Measurements from ENCODE around the gene KRTAP10-3.
A peak's percentile ranks its signal among the peaks of the same experiment; 100 is the strongest.
"Not testable (repeated sequence)": the region's sequence is repeated elsewhere in the genome, so short reads cannot be mapped to it uniquely, and the experiment has no call there.

KRTAP10-3 gene

GRCh38 chr21:44558695-44559094 lies at the start of gene KRTAP10-3:
Gene KRTAP10-3 (minus strand): TSS chr21:44558795. CDS start chr21:44558715, 80 bp downstream.
- no peak for DNase-seq

- DNase-seq = no peak
Measured at GRCh38 chr21:44606495-44606894, 47.9 kb upstream of the KRTAP10-3 start.

GRCh38 chr21:44603911-44604310 lies 45.3 kb upstream of the KRTAP10-3 start:
- DNase-seq = no peak

GRCh38 chr21:44603109-44603875 lies 44.7 kb upstream of the KRTAP10-3 start:
- DNase-seq = no peak

- DNase-seq = no peak
Measured at GRCh38 chr21:44602463-44602850, 43.9 kb upstream of the KRTAP10-3 start.

GRCh38 chr21:44601596-44602462 lies 43.2 kb upstream of the KRTAP10-3 start:
- no peak for DNase-seq

GRCh38 chr21:44601091-44601490 lies 42.5 kb upstream of the KRTAP10-3 start:
- peak; percentile 55 for DNase-seq

- DNase-seq = not testable (repeated sequence)
Measured at GRCh38 chr21:44600118-44600978, 41.8 kb upstream of the KRTAP10-3 start, which contains the start of gene KRTAP10-7. Gene KRTAP10-7 (plus strand): TSS chr21:44600597. CDS start chr21:44600622, 25 bp downstream.

GRCh38 chr21:44599264-44600029 lies 40.9 kb upstream of the KRTAP10-3 start:
- DNase-seq = no peak

- DNase-seq = no peak
Measured at GRCh38 chr21:44598061-44598460, 39.5 kb upstream of the KRTAP10-3 start.

GRCh38 chr21:44596068-44596725 lies 37.6 kb upstream of the KRTAP10-3 start:
- DNase-seq = no peak

- DNase-seq = no peak
Measured at GRCh38 chr21:44595524-44595923, 36.9 kb upstream of the KRTAP10-3 start.

GRCh38 chr21:44594406-44594916 lies 35.9 kb upstream of the KRTAP10-3 start:
- no peak for DNase-seq

- DNase-seq = no peak
Measured at GRCh38 chr21:44593598-44594405, 35.2 kb upstream of the KRTAP10-3 start.

- DNase-seq = no peak
Measured at GRCh38 chr21:44592446-44593311, 34.1 kb upstream of the KRTAP10-3 start, which contains the start of gene KRTAP10-6. Gene KRTAP10-6 (minus strand): TSS chr21:44592505. CDS start chr21:44592484, 21 bp downstream.

- DNase-seq = not testable (repeated sequence)
Measured at GRCh38 chr21:44591801-44592130, 33.2 kb upstream of the KRTAP10-3 start.

GRCh38 chr21:44590897-44591800 lies 32.6 kb upstream of the KRTAP10-3 start:
- peak; percentile 73 for DNase-seq

GRCh38 chr21:44590311-44590721 lies 31.7 kb upstream of the KRTAP10-3 start:
- DNase-seq = no peak

Measured in NCI-H1694 treated with DMSO at 0.1 percent for 48 hours (cell line).